ENCODE data around the gene SRSF2.
"Not testable (repeated sequence)": the region's sequence is repeated elsewhere in the genome, so short reads cannot be mapped to it uniquely, and the experiment has no call there.

Gene SRSF2

GRCh38 chr17:76732734-76733617 lies 4.2 kb downstream of the SRSF2 start:
- FAIRE-seq: no peak
- DNase-seq (ENCODE audit: insufficient read length, low spot score): no peak
- no peak for TF ChIP-seq CTCF (IDR thresholded peaks at IDR 0.05; ENCODE audit: insufficient read depth, missing control alignments)

GRCh38 chr17:76731800-76732733 lies 5.1 kb downstream of the SRSF2 start:
- not testable (repeated sequence) for FAIRE-seq

GRCh38 chr17:76727745-76728456 lies 9.2 kb downstream of the SRSF2 start:
- FAIRE-seq: no peak
- no peak for DNase-seq (ENCODE audit: insufficient read length, low spot score)
- no peak for TF ChIP-seq CTCF (IDR thresholded peaks at IDR 0.05; ENCODE audit: insufficient read depth, missing control alignments)

More at GRCh38 chr17:76731800-76732733, 5.1 kb downstream of the SRSF2 start:
- DNase-seq (ENCODE audit: insufficient read length, low spot score): not testable (repeated sequence)

- peak; percentile 61 for TF ChIP-seq CTCF (IDR thresholded peaks at IDR 0.05; ENCODE audit: insufficient read depth, missing control alignments)
- FAIRE-seq (no peak), DNase-seq (ENCODE audit: insufficient read length, low spot score) (no peak)
These were observed 10.1 kb downstream of the SRSF2 start, which contains the start of gene METTL23 for GRCh38 chr17:76726776-76727718. METTL23 (plus strand) TSS chr17:76726839; CDS start chr17:76729711, 2,872 bp downstream.

- TF ChIP-seq CTCF (IDR thresholded peaks at IDR 0.05; ENCODE audit: insufficient read depth, missing control alignments): no peak
- DNase-seq (ENCODE audit: insufficient read length, low spot score) (peak; percentile 87), FAIRE-seq (no peak)
These were observed 10.8 kb downstream of the SRSF2 start, which contains the start of gene JMJD6 for GRCh38 chr17:76726231-76726775. JMJD6 (minus strand) TSS chr17:76726606; CDS start chr17:76726475, 131 bp downstream.

GRCh38 chr17:76725580-76726230 lies 11.4 kb downstream of the SRSF2 start:
- no peak for FAIRE-seq
- TF ChIP-seq CTCF (IDR thresholded peaks at IDR 0.05; ENCODE audit: insufficient read depth, missing control alignments): no peak
- no peak for DNase-seq (ENCODE audit: insufficient read length, low spot score)
